Occipital lobe (tissue), 2 donors: Measurements from ENCODE around the gene ARHGAP18. TPM values are rescaled to one million over a fixed set of nuclear protein-coding genes. Genes with fewer than 3 reads are reported as not detected.

ENCODE experiments used
- DNase-seq: peaks from one replicate; lab custom pipeline; 2025; lab: John Stamatoyannopoulos, UW
- total RNA-seq: library from RNA; depleted of rRNA; stranded (reverse); fragments of >200 nt; gene quantifications from one replicate; pipeline ENCODE4 v1.2.3, GENCODE V29; 2014

ARHGAP18 gene
- total RNA-seq, 1 donor from 2014 or later, result 8.6 TPM

DNA sequence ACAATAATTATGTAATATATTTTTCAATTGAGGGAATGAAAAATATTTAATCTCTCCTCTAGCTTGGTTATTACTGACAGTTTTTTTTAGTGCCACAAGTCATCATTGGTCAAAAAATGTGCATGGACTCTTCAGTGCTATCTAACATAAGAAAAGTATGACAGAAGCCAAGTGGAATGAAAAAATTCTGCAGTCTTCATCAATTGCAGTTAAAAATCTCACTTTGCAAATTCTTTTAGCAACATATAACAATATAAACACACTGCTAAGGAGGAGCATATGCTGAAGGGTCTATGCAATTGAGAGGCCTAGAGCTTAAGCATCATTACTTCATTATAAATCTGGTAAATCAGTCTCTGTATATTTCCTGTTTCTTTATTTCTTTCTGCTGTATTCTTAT, 175.1 kb downstream of the ARHGAP18 start:
- no peak for DNase-seq

Other genes starting within 250 kb of the ARHGAP18 start
- 1.4 TPM for gene TMEM244, start 151.1 kb upstream of the ARHGAP18 start, total RNA-seq